WI38 (cell line): ENCODE measurements around the gene DCAF11.

Experiments
- H3K4me3 ChIP-seq: 2 replicates; pipeline ENCODE4 v1.5.1; 2011; ENCODE audit warnings: low read depth, mild to moderate bottlenecking, control low read depth, low read length
- TF ChIP-seq, protein P1 (sequence below): IDR thresholded peaks from 2 replicates; pipeline ENCODE4 v1.5.1; 2012; ENCODE audit warnings: low read depth, mild to moderate bottlenecking, control low read depth, low read length

DCAF11 gene

DNA sequence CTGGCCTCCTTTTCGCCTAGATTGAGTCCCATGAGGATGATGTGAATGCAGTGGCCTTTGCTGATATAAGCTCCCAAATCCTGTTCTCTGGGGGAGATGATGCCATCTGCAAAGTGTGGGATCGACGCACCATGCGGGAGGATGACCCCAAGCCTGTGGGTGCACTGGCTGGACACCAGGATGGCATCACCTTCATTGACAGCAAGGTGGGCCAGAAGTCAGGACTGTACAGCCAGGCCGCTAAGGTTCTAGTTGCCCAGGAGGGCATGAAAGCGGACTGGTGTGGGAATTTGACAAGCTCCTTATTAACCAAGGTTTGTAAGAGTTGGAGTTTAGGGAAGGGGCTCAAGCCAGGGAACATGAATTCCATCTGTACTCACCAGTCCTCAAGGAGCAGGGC lies 5.1 kb downstream of the DCAF11 start:
- H3K4me3 ChIP-seq, result no peak overlapping the region
- TF ChIP-seq, protein P1, sequence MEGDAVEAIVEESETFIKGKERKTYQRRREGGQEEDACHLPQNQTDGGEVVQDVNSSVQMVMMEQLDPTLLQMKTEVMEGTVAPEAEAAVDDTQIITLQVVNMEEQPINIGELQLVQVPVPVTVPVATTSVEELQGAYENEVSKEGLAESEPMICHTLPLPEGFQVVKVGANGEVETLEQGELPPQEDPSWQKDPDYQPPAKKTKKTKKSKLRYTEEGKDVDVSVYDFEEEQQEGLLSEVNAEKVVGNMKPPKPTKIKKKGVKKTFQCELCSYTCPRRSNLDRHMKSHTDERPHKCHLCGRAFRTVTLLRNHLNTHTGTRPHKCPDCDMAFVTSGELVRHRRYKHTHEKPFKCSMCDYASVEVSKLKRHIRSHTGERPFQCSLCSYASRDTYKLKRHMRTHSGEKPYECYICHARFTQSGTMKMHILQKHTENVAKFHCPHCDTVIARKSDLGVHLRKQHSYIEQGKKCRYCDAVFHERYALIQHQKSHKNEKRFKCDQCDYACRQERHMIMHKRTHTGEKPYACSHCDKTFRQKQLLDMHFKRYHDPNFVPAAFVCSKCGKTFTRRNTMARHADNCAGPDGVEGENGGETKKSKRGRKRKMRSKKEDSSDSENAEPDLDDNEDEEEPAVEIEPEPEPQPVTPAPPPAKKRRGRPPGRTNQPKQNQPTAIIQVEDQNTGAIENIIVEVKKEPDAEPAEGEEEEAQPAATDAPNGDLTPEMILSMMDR, result no peak

DNA sequence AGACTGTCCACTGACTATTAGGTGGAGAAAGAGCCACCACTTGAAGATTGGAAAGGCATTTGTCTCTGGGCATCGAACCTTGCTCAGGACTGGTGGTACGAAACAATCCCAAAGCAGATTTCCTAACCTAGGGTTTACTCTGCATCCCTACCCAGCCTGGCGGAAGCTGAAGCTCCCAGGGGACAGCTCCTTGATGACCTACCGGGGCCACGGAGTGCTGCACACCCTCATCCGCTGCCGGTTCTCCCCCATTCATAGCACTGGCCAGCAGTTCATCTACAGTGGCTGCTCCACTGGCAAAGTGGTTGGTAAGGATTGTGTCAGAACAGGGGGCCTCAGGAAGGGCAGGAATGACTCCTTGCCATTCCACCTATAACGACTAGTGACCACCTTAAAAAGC lies 6.6 kb downstream of the DCAF11 start:
- TF ChIP-seq, protein P1, result no peak
- no peak overlapping the region for H3K4me3 ChIP-seq

DNA sequence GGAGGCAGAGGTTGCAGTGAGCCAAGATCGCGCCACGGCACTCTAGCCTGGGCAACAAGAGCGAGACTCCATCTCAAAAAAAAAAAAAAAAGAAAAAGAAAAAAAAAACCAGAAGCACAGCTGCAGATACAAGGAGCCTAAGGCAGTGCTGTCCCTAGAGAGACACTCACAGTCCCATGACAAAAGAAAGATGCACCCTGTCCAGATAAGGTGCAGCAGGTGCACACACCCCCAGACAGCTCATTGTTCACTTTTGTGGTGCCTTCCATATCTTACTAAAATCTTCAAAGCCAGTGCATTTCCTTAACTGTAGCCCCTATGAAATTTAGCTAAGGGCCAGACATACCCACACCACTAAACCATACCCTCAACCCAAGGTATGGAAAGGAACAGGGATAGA lies 7.8 kb downstream of the DCAF11 start:
- TF ChIP-seq, protein P1, result no peak
- no peak overlapping the region for H3K4me3 ChIP-seq

DNA sequence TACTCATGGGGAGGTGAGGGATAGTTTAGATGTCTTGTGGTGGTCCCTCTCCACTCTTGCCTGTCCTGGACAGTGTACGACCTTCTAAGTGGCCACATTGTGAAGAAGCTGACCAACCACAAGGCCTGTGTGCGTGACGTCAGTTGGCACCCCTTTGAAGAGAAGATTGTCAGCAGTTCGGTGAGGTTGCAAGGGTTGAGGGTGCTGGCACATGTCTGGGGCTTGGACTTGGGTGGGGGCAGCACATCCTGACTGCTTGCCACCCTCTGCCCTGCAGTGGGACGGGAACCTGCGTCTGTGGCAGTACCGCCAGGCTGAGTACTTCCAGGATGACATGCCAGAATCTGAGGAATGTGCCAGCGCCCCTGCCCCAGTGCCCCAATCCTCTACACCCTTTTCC lies 8.3 kb downstream of the DCAF11 start:
- TF ChIP-seq, protein P1, result no peak
- H3K4me3 ChIP-seq, result no peak overlapping the region

DNA sequence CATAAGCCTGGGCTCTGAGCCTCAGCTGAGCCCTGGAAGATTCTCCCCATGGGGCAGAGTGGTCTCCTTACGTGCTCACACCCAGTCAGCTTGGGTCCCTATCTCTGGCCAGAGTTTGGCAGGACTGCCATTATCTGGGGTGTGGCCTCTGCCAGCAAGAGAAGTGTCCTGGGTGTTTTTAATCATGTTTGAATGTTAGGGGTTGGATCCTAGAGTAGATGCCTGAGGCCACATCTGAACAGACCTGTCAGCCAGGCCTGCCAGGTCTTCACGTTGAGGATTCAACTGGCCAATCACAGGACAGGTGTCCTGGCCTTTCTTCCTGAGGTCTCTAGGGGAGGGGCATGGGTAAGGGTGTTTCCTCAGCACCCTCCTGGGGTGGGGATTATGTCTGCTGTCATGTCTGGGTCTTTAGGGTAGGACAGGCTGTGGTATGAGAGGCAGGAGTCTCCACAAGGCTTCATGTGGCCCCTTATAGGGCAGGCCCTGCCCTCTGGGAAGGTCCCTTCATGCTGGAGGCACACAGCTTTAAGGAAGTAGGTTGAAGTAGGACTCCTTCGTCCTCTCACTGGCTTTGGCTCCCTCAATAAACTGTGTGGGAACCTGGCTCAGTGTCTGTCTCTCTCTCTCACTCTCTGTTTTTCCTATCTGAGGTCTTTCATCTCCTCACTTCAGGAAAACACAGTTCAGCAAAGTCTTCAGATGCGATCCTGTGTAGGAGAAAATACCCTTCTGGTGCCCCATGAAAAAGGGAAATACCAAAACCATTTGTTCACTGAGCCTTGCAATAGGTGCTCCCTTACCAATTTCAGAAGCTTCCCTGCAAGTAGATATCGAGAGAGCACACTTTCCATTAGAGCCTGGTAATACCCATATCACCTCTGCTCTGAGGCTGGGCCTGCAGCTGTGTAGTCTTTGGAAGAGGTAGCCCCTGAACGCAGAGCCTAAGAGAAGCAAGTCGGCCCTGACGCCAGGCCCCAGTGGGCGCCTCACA lies 9.1 kb downstream of the DCAF11 start:
- TF ChIP-seq, protein P1, result no peak
- no peak overlapping the region for H3K4me3 ChIP-seq

DNA sequence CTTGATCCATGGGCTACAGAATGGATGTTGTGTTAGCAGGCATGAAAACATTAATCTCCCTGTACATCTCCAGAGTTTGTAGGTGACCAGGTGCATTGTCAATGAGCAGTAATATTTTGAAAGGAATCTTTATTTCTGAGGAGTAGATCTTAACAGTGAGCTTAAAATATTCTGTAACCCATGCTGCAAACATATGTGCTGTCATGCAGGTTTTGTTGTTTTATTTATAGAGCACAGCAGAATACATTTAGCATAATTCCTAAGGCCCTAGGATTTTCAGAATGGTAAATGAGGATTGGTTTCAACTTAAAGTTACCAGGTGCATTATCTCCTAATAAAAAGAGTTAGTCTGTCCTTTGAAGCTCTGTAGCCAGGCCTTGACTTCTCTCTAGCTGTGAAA lies 12.4 kb downstream of the DCAF11 start:
- TF ChIP-seq, protein P1, result no peak
- H3K4me3 ChIP-seq, result no peak overlapping the region

DNA sequence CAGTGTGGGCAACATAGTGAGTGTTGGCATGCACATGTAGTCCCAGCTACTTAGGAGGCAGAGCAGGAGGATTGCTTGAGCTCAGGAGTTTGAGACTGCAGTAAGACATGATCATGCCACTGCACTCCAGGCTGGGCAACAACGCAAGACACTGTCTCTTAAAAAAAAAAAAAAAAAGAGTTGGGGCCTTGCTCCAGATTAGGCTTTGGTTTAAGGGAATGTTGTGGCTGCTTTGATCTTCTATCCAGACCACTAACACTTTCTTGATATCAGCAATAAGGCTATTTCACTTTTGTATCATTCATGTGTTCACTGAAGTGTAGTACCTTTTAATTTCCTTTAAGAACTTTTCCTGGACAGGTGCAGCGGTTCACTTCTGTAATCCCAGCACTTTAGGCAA lies 13.1 kb downstream of the DCAF11 start:
- TF ChIP-seq, protein P1, result no peak
- H3K4me3 ChIP-seq, result no peak overlapping the region
